ENCODE measurements around the gene TPSD1. TPM values are rescaled to one million over a fixed set of nuclear protein-coding genes. Genes with fewer than 3 reads are reported as not detected.
"Not testable (repeated sequence)": the region's sequence is repeated elsewhere in the genome, so short reads cannot be mapped to it uniquely, and the experiment has no call there.

TPSD1 gene
- not detected for polyA plus RNA-seq (2013, experiment 1 of 2)
- polyA plus RNA-seq (2013, experiment 2 of 2): not detected

- not testable (repeated sequence) for H3K14ac ChIP-seq (ENCODE audit: low read length in 2 of 2); H3K9me3 ChIP-seq (ENCODE audit: control insufficient read depth, low read length); H3K79me1 ChIP-seq (replicated peaks; ENCODE audit: low read length, poor library complexity, severe bottlenecking); H3K9ac ChIP-seq (ENCODE audit: low read length); H2AFZ ChIP-seq (ENCODE audit: low read depth, low read length); H3K23ac ChIP-seq (ENCODE audit: low read length in 2 of 2); H2BK5ac ChIP-seq (ENCODE audit: low read depth, low read length, poor library complexity, severe bottlenecking); H3K18ac ChIP-seq (ENCODE audit: low read depth in 1 of 2, low read length in 2 of 2); DNase-seq; H2BK12ac ChIP-seq (ENCODE audit: low read length in 2 of 2); H2BK15ac ChIP-seq (ENCODE audit: low read depth, poor library complexity, severe bottlenecking); H3K27ac ChIP-seq (ENCODE audit: low read length, poor library complexity, severe bottlenecking); H2AK5ac ChIP-seq (ENCODE audit: low read length, severe bottlenecking); H3K4me2 ChIP-seq (ENCODE audit: low read length, poor library complexity, severe bottlenecking); H2BK120ac ChIP-seq (ENCODE audit: low read depth, low read length); H3K4ac ChIP-seq (ENCODE audit: low read depth in 1 of 2, low read length in 2 of 2); H3K36me3 ChIP-seq (ENCODE audit: control insufficient read depth in 1 of 2, insufficient read depth in 2 of 2, low read depth in 1 of 2, low read length in 2 of 2); H3K4me3 ChIP-seq (ENCODE audit: insufficient read depth in 1 of 2, low read depth in 1 of 2, low read length in 2 of 2); H4K91ac ChIP-seq (ENCODE audit: low read length); H4K8ac ChIP-seq (ENCODE audit: low read length); H3K4me1 ChIP-seq (ENCODE audit: control insufficient read depth, insufficient read depth, low read depth, low read length)
- WGBS: 80% methylated on average over 21 of the region's 26 CpGs
- H3K27me3 ChIP-seq (ENCODE audit: control insufficient read depth in 1 of 2, insufficient read depth in 1 of 2, low read length in 2 of 2): peaks cover 15 to 29% of the 10 kb centered on the region in 2 experiments
Measured at GRCh38 chr16:1255276-1256122, at the start of gene TPSD1. Gene TPSD1, plus strand, starts transcription at chr16:1256069. Its CDS starts 212 bp downstream, at chr16:1256281.

- 78% methylated on average over 9 of the region's 9 CpGs for WGBS
- Histone ChIP-seq H2AK5ac (ENCODE audit: low read length, severe bottlenecking) (no peak overlapping the region), H2BK15ac (ENCODE audit: low read depth, poor library complexity, severe bottlenecking) (no peak overlapping the region), H2BK12ac (ENCODE audit: low read length in 2 of 2) (no peak overlapping the region), H2BK5ac (ENCODE audit: low read depth, low read length, poor library complexity, severe bottlenecking) (no peak overlapping the region), H3K23ac (ENCODE audit: low read length in 2 of 2) (no peak overlapping the region), H4K91ac (ENCODE audit: low read length) (no peak overlapping the region), H3K36me3 (ENCODE audit: control insufficient read depth in 1 of 2, insufficient read depth in 2 of 2, low read depth in 1 of 2, low read length in 2 of 2) (peaks cover 0 to 2% of the 10 kb centered on the region in 2 experiments), H3K4me3 (ENCODE audit: insufficient read depth in 1 of 2, low read depth in 1 of 2, low read length in 2 of 2) (no peak overlapping the region), H3K14ac (ENCODE audit: low read length in 2 of 2) (no peak overlapping the region), H2BK120ac (ENCODE audit: low read depth, low read length) (no peak overlapping the region), H3K27ac (ENCODE audit: low read length, poor library complexity, severe bottlenecking) (no peak overlapping the region), H3K9ac (ENCODE audit: low read length) (no peak overlapping the region), H4K8ac (ENCODE audit: low read length) (no peak overlapping the region), H3K4me1 (ENCODE audit: control insufficient read depth, insufficient read depth, low read depth, low read length) (no peaks in the 10 kb centered on the region), H2AFZ (ENCODE audit: low read depth, low read length) (no peak overlapping the region), H3K27me3 (ENCODE audit: control insufficient read depth in 1 of 2, insufficient read depth in 1 of 2, low read length in 2 of 2) (peaks cover 0 to 3% of the 10 kb centered on the region in 2 experiments), H3K79me1 (replicated peaks; ENCODE audit: low read length, poor library complexity, severe bottlenecking) (no peaks in the 10 kb centered on the region), H3K9me3 (ENCODE audit: control insufficient read depth, low read length) (no peaks in the 10 kb centered on the region), H3K4me2 (ENCODE audit: low read length, poor library complexity, severe bottlenecking) (no peak overlapping the region), H3K18ac (ENCODE audit: low read depth in 1 of 2, low read length in 2 of 2) (no peak overlapping the region), H3K4ac (ENCODE audit: low read depth in 1 of 2, low read length in 2 of 2) (no peak overlapping the region)
- no peak for DNase-seq
Measured at GRCh38 chr16:1206326-1206725, 49.5 kb upstream of the TPSD1 start.

- Histone ChIP-seq H3K27me3 (ENCODE audit: control insufficient read depth in 1 of 2, insufficient read depth in 1 of 2, low read length in 2 of 2) (peaks cover 0 to 3% of the 10 kb centered on the region in 2 experiments), H3K9me3 (ENCODE audit: control insufficient read depth, low read length) (no peaks in the 10 kb centered on the region), H3K79me1 (replicated peaks; ENCODE audit: low read length, poor library complexity, severe bottlenecking) (no peaks in the 10 kb centered on the region), H3K18ac (ENCODE audit: low read depth in 1 of 2, low read length in 2 of 2) (no peak overlapping the region), H3K23ac (ENCODE audit: low read length in 2 of 2) (no peak overlapping the region), H2BK15ac (ENCODE audit: low read depth, poor library complexity, severe bottlenecking) (no peak overlapping the region), H3K4ac (ENCODE audit: low read depth in 1 of 2, low read length in 2 of 2) (no peak overlapping the region), H3K9ac (ENCODE audit: low read length) (no peak overlapping the region), H2BK120ac (ENCODE audit: low read depth, low read length) (no peak overlapping the region), H2AK5ac (ENCODE audit: low read length, severe bottlenecking) (no peak overlapping the region), H2AFZ (ENCODE audit: low read depth, low read length) (no peak overlapping the region), H3K36me3 (ENCODE audit: control insufficient read depth in 1 of 2, insufficient read depth in 2 of 2, low read depth in 1 of 2, low read length in 2 of 2) (peaks cover 0 to 2% of the 10 kb centered on the region in 2 experiments), H2BK5ac (ENCODE audit: low read depth, low read length, poor library complexity, severe bottlenecking) (no peak overlapping the region), H3K4me1 (ENCODE audit: control insufficient read depth, insufficient read depth, low read depth, low read length) (no peaks in the 10 kb centered on the region), H3K4me3 (ENCODE audit: insufficient read depth in 1 of 2, low read depth in 1 of 2, low read length in 2 of 2) (no peak overlapping the region), H4K91ac (ENCODE audit: low read length) (no peak overlapping the region), H3K27ac (ENCODE audit: low read length, poor library complexity, severe bottlenecking) (no peak overlapping the region), H4K8ac (ENCODE audit: low read length) (no peak overlapping the region), H3K4me2 (ENCODE audit: low read length, poor library complexity, severe bottlenecking) (no peak overlapping the region), H3K14ac (ENCODE audit: low read length in 2 of 2) (no peak overlapping the region), H2BK12ac (ENCODE audit: low read length in 2 of 2) (no peak overlapping the region)
- WGBS: 94% methylated on average over 9 of the region's 16 CpGs
- DNase-seq: no peak
Measured at GRCh38 chr16:1206786-1207185, 49.1 kb upstream of the TPSD1 start.

- Histone ChIP-seq H3K4me2 (ENCODE audit: low read length, poor library complexity, severe bottlenecking) (no peak overlapping the region), H4K91ac (ENCODE audit: low read length) (no peak overlapping the region), H3K18ac (ENCODE audit: low read depth in 1 of 2, low read length in 2 of 2) (no peak overlapping the region), H3K9ac (ENCODE audit: low read length) (no peak overlapping the region), H3K27me3 (ENCODE audit: control insufficient read depth in 1 of 2, insufficient read depth in 1 of 2, low read length in 2 of 2) (peaks cover 0 to 3% of the 10 kb centered on the region in 2 experiments), H3K14ac (ENCODE audit: low read length in 2 of 2) (no peak overlapping the region), H3K9me3 (ENCODE audit: control insufficient read depth, low read length) (no peaks in the 10 kb centered on the region), H2BK15ac (ENCODE audit: low read depth, poor library complexity, severe bottlenecking) (no peak overlapping the region), H3K79me1 (replicated peaks; ENCODE audit: low read length, poor library complexity, severe bottlenecking) (no peaks in the 10 kb centered on the region), H2AK5ac (ENCODE audit: low read length, severe bottlenecking) (no peak overlapping the region), H2BK12ac (ENCODE audit: low read length in 2 of 2) (no peak overlapping the region), H2BK120ac (ENCODE audit: low read depth, low read length) (no peak overlapping the region), H3K4me3 (ENCODE audit: insufficient read depth in 1 of 2, low read depth in 1 of 2, low read length in 2 of 2) (no peak overlapping the region), H2BK5ac (ENCODE audit: low read depth, low read length, poor library complexity, severe bottlenecking) (no peak overlapping the region), H3K4ac (ENCODE audit: low read depth in 1 of 2, low read length in 2 of 2) (no peak overlapping the region), H3K36me3 (ENCODE audit: control insufficient read depth in 1 of 2, insufficient read depth in 2 of 2, low read depth in 1 of 2, low read length in 2 of 2) (peaks cover 0 to 2% of the 10 kb centered on the region in 2 experiments), H3K23ac (ENCODE audit: low read length in 2 of 2) (no peak overlapping the region), H4K8ac (ENCODE audit: low read length) (no peak overlapping the region), H3K4me1 (ENCODE audit: control insufficient read depth, insufficient read depth, low read depth, low read length) (no peaks in the 10 kb centered on the region), H3K27ac (ENCODE audit: low read length, poor library complexity, severe bottlenecking) (no peak overlapping the region), H2AFZ (ENCODE audit: low read depth, low read length) (no peak overlapping the region)
- no peak for DNase-seq
- 90% methylated on average over 22 of the region's 22 CpGs for WGBS
Measured at GRCh38 chr16:1208239-1208830, 47.5 kb upstream of the TPSD1 start.

Data from mesenchymal stem cell (in vitro differentiated cells and primary cell).